K562 (cell line): ENCODE results near the gene NRM. TPM values are rescaled to one million over a fixed set of nuclear protein-coding genes. Genes with fewer than 3 reads are reported as not detected.

Experiments
- ATAC-seq: fragments of 200-7000 bp; cut with Tn5 transposase; 3 replicates; pipeline ENCODE4 v1.9.1; 2020; ENCODE audit warnings: moderate library complexity
- BruUV-seq: library from RNA; stranded (reverse); fragments of 400-500 nt; replicated peaks from 2 replicates; lab custom pipeline; 2021; lab: Mats Ljungman, UMichigan
- CTCF ChIA-PET: fragments of 300-600 bp; formaldehyde crosslinking; extraction: SDS; loops from one replicate; lab custom pipeline; 2021; ENCODE audit warnings: low intra/inter-chr PET ratio; lab: Yijun Ruan, JAX
- POLR2A ChIA-PET: fragments of 300-600, 350-650 bp; sonication (Branson Sonifier 250); formaldehyde crosslinking; extraction: SDS; loops from one replicate; lab custom pipeline; 2021; ENCODE audit warnings: antibody characterized with exemption, inconsistent platforms; lab: Yijun Ruan, JAX
- DNase-seq, 4 experiments: peaks; one replicate each; pipeline versions ENCODE4 v3.0.0 to v3.0.0-alpha.2; 2011 to 2018; ENCODE audit warnings: low spot score in 3 of 4, mixed read lengths in 3 of 4; ENCODE audit errors: extremely low read depth in 1 of 4
- FAIRE-seq: peaks from 2 replicates; lab custom pipeline; 2011; peaks lifted over from hg19 to GRCh38; lab: Jason Lieb, UNC
- H2AFZ ChIP-seq: 2 replicates; pipeline ENCODE4 v1.6.0; 2011; ENCODE audit warnings: low read depth, low read length, control low read depth, inconsistent platforms
- H3K27ac ChIP-seq: fragments of 200-600 bp; 3 replicates; pipeline ENCODE4 v1.8.0; 2011; ENCODE audit warnings: low read depth, mild to moderate bottlenecking, control low read depth, inconsistent platforms, low read length, moderate library complexity, mixed read lengths; ENCODE audit errors: extremely low read depth
- H3K27me3 ChIP-seq, 2 experiments: fragments of 300-600 bp in 1 of 2; 2 replicates in 1 of 2; 3 replicates in 1 of 2; pipeline versions ENCODE4 v1.6.0 to v1.8.0; 2011; ENCODE audit warnings: inconsistent platforms in 2 of 2, low read length in 2 of 2, mild to moderate bottlenecking in 1 of 2, mixed read lengths in 1 of 2, moderate library complexity in 1 of 2; ENCODE audit not compliant: control insufficient read depth in 2 of 2, insufficient read depth in 2 of 2
- H3K36me3 ChIP-seq: fragments of 300-600 bp; 3 replicates; pipeline ENCODE4 v1.8.0; 2011; ENCODE audit warnings: mild to moderate bottlenecking, low read length, inconsistent platforms; ENCODE audit not compliant: control insufficient read depth, insufficient read depth
- H3K4me1 ChIP-seq, 2 experiments: fragments of 200-600 bp in 1 of 2; replicated peaks in 1 of 2; 2 replicates in 1 of 2; 3 replicates in 1 of 2; pipeline versions ENCODE4 v1.5.1 to v1.8.0; 2011; ENCODE audit warnings: inconsistent platforms in 2 of 2, low read length in 2 of 2, mild to moderate bottlenecking in 1 of 2, mixed read lengths in 1 of 2, moderate library complexity in 1 of 2; ENCODE audit not compliant: control insufficient read depth in 2 of 2, insufficient read depth in 2 of 2
- H3K4me2 ChIP-seq: 2 replicates; pipeline ENCODE4 v1.6.1; 2011; ENCODE audit warnings: low read length, control low read depth, inconsistent platforms, mixed read lengths; ENCODE audit not compliant: insufficient read depth
- H3K4me3 ChIP-seq: fragments of 200-600 bp; sonication (generic), shearing (Covaris generic); 2 replicates; pipeline ENCODE4 v1.5.1; 2016; ENCODE audit warnings: control low read depth, inconsistent platforms
- H3K79me2 ChIP-seq: fragments of 200-600 bp; 3 replicates; pipeline ENCODE4 v1.8.0; 2011; ENCODE audit warnings: low read length, inconsistent platforms; ENCODE audit not compliant: control insufficient read depth, insufficient read depth
- H3K9ac ChIP-seq, 2 experiments: 2 replicates each; pipeline versions ENCODE4 v1.6.0 to v1.6.1; 2011; ENCODE audit warnings: low read depth in 2 of 2, low read length in 2 of 2, control low read depth in 1 of 2, inconsistent platforms in 1 of 2, mild to moderate bottlenecking in 1 of 2, mixed read lengths in 1 of 2; ENCODE audit not compliant: insufficient read depth in 1 of 2
- H3K9me1 ChIP-seq: one replicate; pipeline ENCODE4 v1.6.0; 2011; ENCODE audit warnings: inconsistent platforms, mild to moderate bottlenecking, low read length, moderate library complexity; ENCODE audit not compliant: control insufficient read depth, insufficient read depth
- H3K9me3 ChIP-seq: replicated peaks from 2 replicates; pipeline ENCODE4 v1.5.1; 2011; ENCODE audit warnings: low read depth, low read length, inconsistent platforms; ENCODE audit not compliant: control insufficient read depth, insufficient read depth
- H4K20me1 ChIP-seq: replicated peaks from 2 replicates; pipeline ENCODE4 v1.6.1; 2011; ENCODE audit warnings: low read length, inconsistent platforms, mixed read lengths; ENCODE audit not compliant: control insufficient read depth, insufficient read depth
- EWSR1 ChIP-seq: fragments of 450-650 bp; IDR thresholded peaks from 2 replicates; pipeline ENCODE4 v1.6.1; 2018; ENCODE audit warnings: borderline replicate concordance, mild to moderate bottlenecking, low read depth, moderate library complexity; ENCODE audit not compliant: partially characterized antibody
- FOS ChIP-seq: IDR thresholded peaks from 3 replicates; pipeline ENCODE4 v1.6.1; 2011; ENCODE audit not compliant: insufficient read length; ENCODE audit errors: extremely low read depth
- FOXJ2 ChIP-seq: fragments of 200-800 bp; sonication (Bioruptor generic); IDR thresholded peaks from 2 replicates; pipeline ENCODE4 v1.6.1; 2016; ENCODE audit warnings: missing genetic modification characterization, missing compliant biosample characterization
- HDAC1 ChIP-seq, 2 experiments: fragments of 450-650 bp; IDR thresholded peaks; 2 replicates each; pipeline ENCODE4 v1.6.1; 2016 to 2017; ENCODE audit warnings: inconsistent platforms in 1 of 2, mild to moderate bottlenecking in 1 of 2, moderate library complexity in 1 of 2
- MAZ ChIP-seq, 2 experiments: fragments of 450-650 bp in 1 of 2; sonication (generic) in 1 of 2; formaldehyde crosslinking; IDR thresholded peaks in 1 of 2; conservative IDR thresholded peaks in 1 of 2; 2 replicates each; pipeline versions ENCODE4 v1.4.0 to v1.5.0; 2020; ENCODE audit warnings: mild to moderate bottlenecking in 1 of 2, missing genetic modification reagents in 1 of 2
- PML ChIP-seq: IDR thresholded peaks from 2 replicates; pipeline ENCODE4 v1.6.1; 2012; ENCODE audit warnings: low read length, inconsistent platforms
- SNRNP70 ChIP-seq: fragments of 200-400 bp; formaldehyde crosslinking; optimal IDR thresholded peaks from 2 replicates; pipeline ENCODE3; 2017; ENCODE audit warnings: low read depth, low read length
- STAT5A ChIP-seq: IDR thresholded peaks from 2 replicates; pipeline ENCODE4 v1.6.1; 2012; ENCODE audit warnings: low read length, inconsistent platforms, borderline replicate concordance
- THRAP3 ChIP-seq: fragments of 450-650 bp; IDR thresholded peaks from 2 replicates; pipeline ENCODE4 v1.6.1; 2016; ENCODE audit warnings: mild to moderate bottlenecking, inconsistent platforms, borderline replicate concordance
- ZNF232 ChIP-seq: sonication (generic); formaldehyde crosslinking; IDR thresholded peaks from 2 replicates; pipeline ENCODE4 v1.8.0; 2022; ENCODE audit warnings: mild to moderate bottlenecking, missing genetic modification reagents
- ZNF444 ChIP-seq: fragments of 250-450 bp; sonication (Bioruptor Pico); IDR thresholded peaks from 2 replicates; pipeline ENCODE4 v1.4.0; 2020; ENCODE audit warnings: mild to moderate bottlenecking, moderate library complexity
- ZNF57 ChIP-seq: fragments of 450-650 bp; formaldehyde crosslinking; IDR thresholded peaks from 2 replicates; pipeline ENCODE4 v1.4.0; 2020; ENCODE audit warnings: mild to moderate bottlenecking, moderate library complexity
- ZNF584 ChIP-seq: fragments of 200-800 bp; sonication (Bioruptor generic); IDR thresholded peaks from 2 replicates; pipeline ENCODE4 v1.6.1; 2016; ENCODE audit warnings: low read depth, mild to moderate bottlenecking, missing genetic modification characterization, missing compliant biosample characterization
- WGBS: fragments of 100-300 bp; shearing (Covaris generic); methylation state at CpG from one replicate; pipeline ENCODE4 v1.1.6; 2016; ENCODE audit warnings: low coverage, mixed read lengths; ENCODE audit not compliant: insufficient coverage; ENCODE audit errors: missing lambda C conversion rate; 5-methylcytosine and 5-hydroxymethylcytosine counted together
- in situ Hi-C: fragments of 300-500 bp; cut with MboI; formaldehyde crosslinking; loops from 4 replicates; pipeline ENCODE4 v1.15.0; 2018; ENCODE audit warnings: inconsistent platforms, mixed read lengths
- intact Hi-C: fragments of 100-400 bp; cut with micrococcal nuclease; formaldehyde crosslinking; loops from 2 replicates; pipeline ENCODE4 v1.14.2; 2022
- polyA plus RNA-seq, 8 experiments: library from polyadenylated mRNA; depleted of rRNA in 4 of 8; stranded (reverse) in 5 of 8; unstranded in 3 of 8; fragments of >200 nt; fragmentation: Nextera tagmentation in 2 of 8; fragmentation: Illumina TruSeq in 1 of 8; extraction: Ambion mirVana in 2 of 8; extraction: Trizol in 1 of 8; gene quantifications; 2 replicates each; pipeline versions ENCODE4 v1.2.1 to v1.2.3, GENCODE V29; 2011 to 2014; ENCODE audit warnings: inconsistent platforms in 1 of 8, missing spikeins in 1 of 8
- total RNA-seq, 7 experiments: library from RNA; depleted of rRNA in 6 of 7; stranded (reverse); fragments of >200 nt in 6 of 7; fragmentation: Illumina TruSeq in 2 of 7; extraction: Trizol in 2 of 7; gene quantifications; 2 replicates each; pipeline versions ENCODE4 v1.2.1 to v1.2.3, GENCODE V29; 2011 to 2021; ENCODE audit warnings: low replicate concordance in 1 of 7
- TF ChIP-seq, protein P1 (sequence below), 2 experiments: IDR thresholded peaks; 2 replicates each; pipeline ENCODE4 v1.6.1; 2012; ENCODE audit warnings: improper control_type of control experiment in 2 of 2, low read depth in 2 of 2, low read length in 2 of 2, borderline replicate concordance in 1 of 2
- TF ChIP-seq, protein P2 (sequence below): fragments of 250-450 bp; sonication (Bioruptor Pico); IDR thresholded peaks from 2 replicates; pipeline ENCODE4 v1.8.0; 2022; ENCODE audit warnings: inconsistent platforms, mild to moderate bottlenecking, moderate library complexity, borderline replicate concordance
- TF ChIP-seq, protein P3 (sequence below): fragments of 450-650 bp; IDR thresholded peaks from 2 replicates; pipeline ENCODE4 v1.6.1; 2016; ENCODE audit warnings: missing biosample characterization, missing genetic modification characterization

NRM gene
- total and polyA plus RNA-seq, 9 of the 15 experiments (the other 6 are each of a cell fraction or from before 2014, with no cell fraction given) = 9.7 to 58.2 (median 18.1) TPM

GRCh38 chr6:30696432-30696831 is 5.6 kb upstream of the NRM start (continued):
- TF ChIP-seq, protein P1, sequence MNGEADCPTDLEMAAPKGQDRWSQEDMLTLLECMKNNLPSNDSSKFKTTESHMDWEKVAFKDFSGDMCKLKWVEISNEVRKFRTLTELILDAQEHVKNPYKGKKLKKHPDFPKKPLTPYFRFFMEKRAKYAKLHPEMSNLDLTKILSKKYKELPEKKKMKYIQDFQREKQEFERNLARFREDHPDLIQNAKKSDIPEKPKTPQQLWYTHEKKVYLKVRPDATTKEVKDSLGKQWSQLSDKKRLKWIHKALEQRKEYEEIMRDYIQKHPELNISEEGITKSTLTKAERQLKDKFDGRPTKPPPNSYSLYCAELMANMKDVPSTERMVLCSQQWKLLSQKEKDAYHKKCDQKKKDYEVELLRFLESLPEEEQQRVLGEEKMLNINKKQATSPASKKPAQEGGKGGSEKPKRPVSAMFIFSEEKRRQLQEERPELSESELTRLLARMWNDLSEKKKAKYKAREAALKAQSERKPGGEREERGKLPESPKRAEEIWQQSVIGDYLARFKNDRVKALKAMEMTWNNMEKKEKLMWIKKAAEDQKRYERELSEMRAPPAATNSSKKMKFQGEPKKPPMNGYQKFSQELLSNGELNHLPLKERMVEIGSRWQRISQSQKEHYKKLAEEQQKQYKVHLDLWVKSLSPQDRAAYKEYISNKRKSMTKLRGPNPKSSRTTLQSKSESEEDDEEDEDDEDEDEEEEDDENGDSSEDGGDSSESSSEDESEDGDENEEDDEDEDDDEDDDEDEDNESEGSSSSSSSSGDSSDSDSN (IDR thresholded peaks at IDR 0.05; ENCODE audit: borderline replicate concordance in 1 of 2, low read depth in 2 of 2, low read length in 2 of 2) = no peak
- no peak for TF ChIP-seq ZNF57 (CRISPR knock-in tag)

DNA sequence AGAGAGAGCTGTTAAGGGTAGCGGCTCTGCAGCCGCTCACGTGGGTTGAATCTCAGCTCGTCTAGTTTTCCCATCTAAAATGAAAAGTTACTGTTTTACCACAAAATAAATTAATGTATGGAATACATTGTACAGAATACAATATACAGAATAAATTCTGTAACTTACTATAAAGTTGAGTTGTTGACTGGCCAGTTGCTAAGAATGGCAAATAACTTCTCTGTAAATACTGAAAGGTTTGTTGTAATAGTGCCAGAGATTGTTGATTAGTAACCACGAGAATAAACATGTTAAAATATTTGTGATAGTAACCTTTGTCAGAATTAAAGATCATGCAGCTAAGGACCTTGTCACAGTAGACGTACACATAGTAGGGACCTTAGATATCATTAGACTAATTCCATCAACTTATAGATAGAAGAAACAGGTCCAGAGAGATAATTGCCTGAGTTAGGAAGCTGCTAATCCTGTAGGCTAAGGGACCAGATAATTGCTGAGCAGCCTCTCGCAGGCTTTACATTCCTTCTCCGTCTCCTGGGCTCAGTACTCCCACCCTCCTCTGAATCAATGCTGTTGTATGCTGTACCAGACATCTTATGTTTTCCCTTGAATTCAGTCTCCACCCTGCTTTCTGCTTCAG is 544 bp upstream of the NRM start:
- H3K9ac ChIP-seq = peak overlapping the region; percentile 28 to 92
- no peak for ATAC-seq
- 3% methylated on average over 8 of the region's 8 CpGs for WGBS
- no peaks in the 10 kb centered on the region for H3K9me3 ChIP-seq
- POLR2A ChIA-PET = interaction anchor here (1.0 to 23.5 kb wide), 6 partner anchors 15 to 79 kb away, joined by 3 to 524 read pairs (median 4); partner anchors contain the start of genes MDC1, MRPS18B and TUBB
- peak; percentile 26 for FAIRE-seq
- peak overlapping the region; percentile 99 for H2AFZ ChIP-seq
- in situ Hi-C loops = no loop called here
- no peaks in the 10 kb centered on the region for H3K9me1 ChIP-seq
- peak overlapping the region; percentile 43 for H3K27ac ChIP-seq
- CTCF ChIA-PET = no interaction called here
- H3K36me3 ChIP-seq = peaks cover 8% of the 10 kb centered on the region; the same call in 2 of the 3 replicates
- peak overlapping the region; percentile 95 for H3K4me2 ChIP-seq
- H3K27me3 ChIP-seq = no peaks in the 10 kb centered on the region
- intact Hi-C loops = no loop called here
- H3K4me3 ChIP-seq = peak overlapping the region; percentile 71
- DNase-seq = peak in 1 of 4 experiments; percentile 63
- peaks cover 37% of the 10 kb centered on the region for H3K79me2 ChIP-seq
- BruUV-seq = no TSS peak
- H4K20me1 ChIP-seq = no peaks in the 10 kb centered on the region
- peaks cover 30 to 47% of the 10 kb centered on the region in 2 experiments for H3K4me1 ChIP-seq
- no peak for TF ChIP-seq ZNF232 (CRISPR knock-in tag)
- TF ChIP-seq, protein P2, sequence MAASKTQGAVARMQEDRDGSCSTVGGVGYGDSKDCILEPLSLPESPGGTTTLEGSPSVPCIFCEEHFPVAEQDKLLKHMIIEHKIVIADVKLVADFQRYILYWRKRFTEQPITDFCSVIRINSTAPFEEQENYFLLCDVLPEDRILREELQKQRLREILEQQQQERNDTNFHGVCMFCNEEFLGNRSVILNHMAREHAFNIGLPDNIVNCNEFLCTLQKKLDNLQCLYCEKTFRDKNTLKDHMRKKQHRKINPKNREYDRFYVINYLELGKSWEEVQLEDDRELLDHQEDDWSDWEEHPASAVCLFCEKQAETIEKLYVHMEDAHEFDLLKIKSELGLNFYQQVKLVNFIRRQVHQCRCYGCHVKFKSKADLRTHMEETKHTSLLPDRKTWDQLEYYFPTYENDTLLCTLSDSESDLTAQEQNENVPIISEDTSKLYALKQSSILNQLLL (CRISPR knock-in tag) = no peak
- peak; percentile 93 for TF ChIP-seq FOXJ2 (tag)
- TF ChIP-seq, protein P3, sequence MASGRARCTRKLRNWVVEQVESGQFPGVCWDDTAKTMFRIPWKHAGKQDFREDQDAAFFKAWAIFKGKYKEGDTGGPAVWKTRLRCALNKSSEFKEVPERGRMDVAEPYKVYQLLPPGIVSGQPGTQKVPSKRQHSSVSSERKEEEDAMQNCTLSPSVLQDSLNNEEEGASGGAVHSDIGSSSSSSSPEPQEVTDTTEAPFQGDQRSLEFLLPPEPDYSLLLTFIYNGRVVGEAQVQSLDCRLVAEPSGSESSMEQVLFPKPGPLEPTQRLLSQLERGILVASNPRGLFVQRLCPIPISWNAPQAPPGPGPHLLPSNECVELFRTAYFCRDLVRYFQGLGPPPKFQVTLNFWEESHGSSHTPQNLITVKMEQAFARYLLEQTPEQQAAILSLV (tag) = no peak
- no peak for TF ChIP-seq ZNF444 (CRISPR knock-in tag)
- 0 out of 4 replicates have a peak, but pooled peaks of 1 of the 2 experiments have one; percentile 48 for TF ChIP-seq HDAC1 (IDR thresholded peaks at IDR 0.05)
- no peak for TF ChIP-seq EWSR1
- 0 out of 2 replicates have a peak, but pooled peaks have one; percentile 24 for TF ChIP-seq THRAP3
- TF ChIP-seq PML = no peak
- TF ChIP-seq STAT5A = no peak
- no peak for TF ChIP-seq MAZ (CRISPR knock-in tag; conservative IDR thresholded peaks at IDR 0.05 in 1 of 2, IDR thresholded peaks at IDR 0.05 in 1 of 2)
- TF ChIP-seq ZNF584 (CRISPR knock-in tag) = no peak
- TF ChIP-seq SNRNP70 = no peak
- no peak for TF ChIP-seq FOS
